Activated B cell treated with CpG ODN at 0.5 μM for 24 hours (primary cell): ENCODE results near the gene MT1G. TPM values are rescaled to one million over a fixed set of nuclear protein-coding genes. Genes with fewer than 3 reads are reported as not detected.

Source experiments
- ATAC-seq: fragments of 200-7000 bp; cut with Tn5 transposase; one replicate; pipeline ENCODE4 v1.10.0; 2021; ENCODE audit warnings: low read depth, mild to moderate bottlenecking, moderate library complexity
- CTCF ChIA-PET: fragments of 350-600 bp; sonication (Branson Sonifier 250); formaldehyde crosslinking; loops from one replicate; lab custom pipeline; 2021; ENCODE audit warnings: antibody characterized with exemption; lab: Charles Lee
- POLR2A ChIA-PET: fragments of 350-600 bp; sonication (Branson Sonifier 250); formaldehyde crosslinking; loops from one replicate; lab custom pipeline; 2021; ENCODE audit warnings: antibody characterized with exemption; lab: Charles Lee
- DNase-seq: peaks from one replicate; pipeline ENCODE4 v3.0.0; 2022
- H3K27ac Mint-ChIP-seq: one replicate; pipeline ENCODE4 v1.8.0; 2020; ENCODE audit warnings: mixed read lengths
- H3K27me3 Mint-ChIP-seq: one replicate; pipeline ENCODE4 v1.8.0; 2021; ENCODE audit warnings: mixed read lengths
- H3K36me3 Mint-ChIP-seq: one replicate; pipeline ENCODE4 v1.8.0; 2021; ENCODE audit warnings: low read depth, mixed read lengths
- H3K4me1 Mint-ChIP-seq: one replicate; pipeline ENCODE4 v1.8.0; 2021; ENCODE audit warnings: mixed read lengths
- H3K4me3 Mint-ChIP-seq: one replicate; pipeline ENCODE4 v1.8.0; 2020; ENCODE audit warnings: mild to moderate bottlenecking, mixed read lengths
- H3K9me3 Mint-ChIP-seq: one replicate; pipeline ENCODE4 v1.8.0; 2020; ENCODE audit warnings: mixed read lengths
- CTCF ChIP-seq: fragments of 200-600 bp; IDR thresholded peaks from one replicate; pipeline ENCODE4 v1.8.0; 2022; ENCODE audit warnings: antibody characterized with exemption, mild to moderate bottlenecking
- intact Hi-C: fragments of 100-400 bp; cut with micrococcal nuclease; formaldehyde crosslinking; loops from one replicate; pipeline ENCODE4 v1.15.1; 2024
- total RNA-seq: library from RNA; stranded (reverse); gene quantifications from 2 replicates; pipeline ENCODE4 v1.2.3, GENCODE V29; 2022

The MT1G gene
- total RNA-seq, 1 donor from 2014 or later = 0.69 TPM

GRCh38 chr16:56633535-56633934, 34.3 kb downstream of the MT1G start:
- no peak for DNase-seq
- CTCF ChIA-PET = interaction anchor here (0.7 kb wide), 1 partner anchor 919 kb away, joined by 3 read pairs; no protein-coding TSS in a partner anchor
- Mint-ChIP-seq H3K4me1 (peaks cover 48% of the 10 kb centered on the region), H3K9me3 (no peaks in the 10 kb centered on the region), H3K4me3 (no peak overlapping the region), H3K27me3 (peaks cover 47% of the 10 kb centered on the region), H3K36me3 (no peaks in the 10 kb centered on the region), H3K27ac (no peak overlapping the region)
- no peak for ATAC-seq
- POLR2A ChIA-PET = interaction anchor here (0.7 kb wide), 1 partner anchor 24 kb away, joined by 5 read pairs; the partner anchor contains the start of gene MT1F
- intact Hi-C loops = loop anchor here (5.0 to 10.0 kb wide), 2 partner anchors 39 to 301 kb away; partner anchors contain the start of gene HERPUD1
- no peak for TF ChIP-seq CTCF

GRCh38 chr16:56632848-56633365, 35.0 kb downstream of the MT1G start:
- intact Hi-C loops = loop anchor here (5.0 to 10.0 kb wide), 2 partner anchors 39 to 302 kb away; partner anchors contain the start of gene HERPUD1
- H3K36me3 Mint-ChIP-seq = no peaks in the 10 kb centered on the region
- DNase-seq = no peak
- H3K9me3 Mint-ChIP-seq = no peaks in the 10 kb centered on the region
- ChIA-PET POLR2A (no interaction called here), CTCF (no interaction called here)
- peak overlapping the region; percentile 41 for H3K4me3 Mint-ChIP-seq
- ATAC-seq = no peak
- peaks cover 45% of the 10 kb centered on the region for H3K4me1 Mint-ChIP-seq
- peaks cover 44% of the 10 kb centered on the region for H3K27me3 Mint-ChIP-seq
- no peak for TF ChIP-seq CTCF
- H3K27ac Mint-ChIP-seq = no peak overlapping the region

- ATAC-seq (no peak), DNase-seq (no peak)
- H3K27me3 Mint-ChIP-seq = peaks cover 39% of the 10 kb centered on the region
- ChIA-PET CTCF (no interaction called here), POLR2A (no interaction called here)
- H3K36me3 Mint-ChIP-seq = no peaks in the 10 kb centered on the region
- peaks cover 43% of the 10 kb centered on the region for H3K4me1 Mint-ChIP-seq
- H3K27ac Mint-ChIP-seq = no peak within 1 kb of the TSS
- peak within 1 kb of the TSS; percentile 65 for H3K4me3 Mint-ChIP-seq
- no peaks in the 10 kb centered on the region for H3K9me3 Mint-ChIP-seq
- no peak for TF ChIP-seq CTCF
- intact Hi-C loops = loop anchor here (5.0 to 10.0 kb wide), 2 partner anchors 40 to 302 kb away; partner anchors contain the start of gene HERPUD1
Measured at GRCh38 chr16:56632156-56632847, 35.6 kb downstream of the MT1G start, which contains the start of gene MT1M. Gene MT1M (plus strand): TSS chr16:56632659. CDS start chr16:56632732, 73 bp downstream.

- ChIA-PET CTCF (no interaction called here), POLR2A (no interaction called here)
- peaks cover 36% of the 10 kb centered on the region for H3K27me3 Mint-ChIP-seq
- H3K9me3 Mint-ChIP-seq = no peaks in the 10 kb centered on the region
- H3K4me3 Mint-ChIP-seq = peak overlapping the region; percentile 65
- H3K36me3 Mint-ChIP-seq = no peaks in the 10 kb centered on the region
- ATAC-seq = no peak
- peaks cover 43% of the 10 kb centered on the region for H3K4me1 Mint-ChIP-seq
- DNase-seq = no peak
- TF ChIP-seq CTCF = no peak
- intact Hi-C loops = loop anchor here (5.0 to 10.0 kb wide), 2 partner anchors 41 to 303 kb away; partner anchors contain the start of gene HERPUD1
- H3K27ac Mint-ChIP-seq = no peak overlapping the region
Measured at GRCh38 chr16:56631832-56632155, 36.1 kb downstream of the MT1G start.

- ChIA-PET CTCF (interaction anchor here (1.5 to 1.7 kb wide), 2 partner anchors 30 to 71 kb away, joined by 5 to 6 read pairs; no protein-coding TSS in a partner anchor), POLR2A (no interaction called here)
- Mint-ChIP-seq H3K9me3 (no peaks in the 10 kb centered on the region), H3K36me3 (no peaks in the 10 kb centered on the region), H3K4me1 (peaks cover 43% of the 10 kb centered on the region), H3K27ac (no peak overlapping the region), H3K4me3 (no peak overlapping the region), H3K27me3 (peaks cover 35% of the 10 kb centered on the region)
- no peak for ATAC-seq
- intact Hi-C loops = loop anchor here (5.0 to 10.0 kb wide), 2 partner anchors 41 to 304 kb away; partner anchors contain the start of gene HERPUD1
- no peak for DNase-seq
- no peak for TF ChIP-seq CTCF
Measured at GRCh38 chr16:56631197-56631596, 36.7 kb downstream of the MT1G start.
